ENCODE results near the gene SERTAD4. TPM values are rescaled to one million over a fixed set of nuclear protein-coding genes. Genes with fewer than 3 reads are reported as not detected.
"Not testable (repeated sequence)": the region's sequence is repeated elsewhere in the genome, so short reads cannot be mapped to it uniquely, and the experiment has no call there.

SERTAD4 gene
- polyA plus RNA-seq, 3 donors: not detected

GRCh38 chr1:210263963-210264362 is 31.4 kb downstream of the SERTAD4 start:
- TF ChIP-seq CTCF (IDR thresholded peaks at IDR 0.05): no peak
- Histone ChIP-seq H3K36me3 (replicated peaks in 1 of 2; ENCODE audit: control insufficient read depth in 1 of 2, insufficient read depth in 2 of 2, low read length in 2 of 2) (no peaks in the 10 kb centered on the region), H3K4me3 (replicated peaks in 1 of 3; ENCODE audit: low read depth in 2 of 3, low read length in 3 of 3) (no peak overlapping the region), H3K4me2 (replicated peaks; ENCODE audit: extremely low read depth, low read length, poor library complexity, severe bottlenecking) (no peak overlapping the region), H3K27me3 (ENCODE audit: control insufficient read depth in 2 of 2, insufficient read depth in 2 of 2, low read length in 2 of 2) (no peaks in the 10 kb centered on the region), H2AFZ (ENCODE audit: insufficient read depth, low read depth, low read length, poor library complexity, severe bottlenecking) (no peak overlapping the region), H3K9me3 (replicated peaks in 1 of 2; ENCODE audit: control insufficient read depth in 1 of 2, insufficient read depth in 1 of 2, low read length in 2 of 2) (peaks cover 0 to 3% of the 10 kb centered on the region in 2 donors), H3K27ac (ENCODE audit: low read depth in 1 of 2, low read length in 2 of 2) (no peak overlapping the region), H3K79me2 (ENCODE audit: insufficient read depth, low read length) (no peaks in the 10 kb centered on the region), H3K4me1 (ENCODE audit: control insufficient read depth in 1 of 2, insufficient read depth in 2 of 2, low read length in 2 of 2) (no peaks in the 10 kb centered on the region), H4K20me1 (ENCODE audit: insufficient read depth, low read length) (no peaks in the 10 kb centered on the region), H3K9ac (ENCODE audit: insufficient read depth, low read length, poor library complexity, severe bottlenecking) (no peak overlapping the region)
- H3K9me3 Mint-ChIP-seq: peaks cover 0 to 6% (median 3%) of the 10 kb centered on the region in 7 donors
- intact Hi-C loops (cut with micrococcal nuclease): no loop called here
- H3K4me1 Mint-ChIP-seq: no peaks in the 10 kb centered on the region
- no peak overlapping the region for H3K4me3 Mint-ChIP-seq
- no peaks in the 10 kb centered on the region for H3K36me3 Mint-ChIP-seq
- peaks cover 2 to 15% (median 2%) of the 10 kb centered on the region in 3 donors for H3K27me3 Mint-ChIP-seq (ENCODE audit: low read depth in 3 of 3)
- DNase-seq: no peak
- no peak overlapping the region for H3K27ac Mint-ChIP-seq

GRCh38 chr1:210264496-210265380 is 32.1 kb downstream of the SERTAD4 start:
- Histone ChIP-seq H3K79me2 (ENCODE audit: insufficient read depth, low read length) (no peaks in the 10 kb centered on the region), H3K4me3 (replicated peaks in 1 of 3; ENCODE audit: low read depth in 2 of 3, low read length in 3 of 3) (no peak overlapping the region), H2AFZ (ENCODE audit: insufficient read depth, low read depth, low read length, poor library complexity, severe bottlenecking) (no peak overlapping the region), H3K9me3 (replicated peaks in 1 of 2; ENCODE audit: control insufficient read depth in 1 of 2, insufficient read depth in 1 of 2, low read length in 2 of 2) (peaks cover 0 to 3% of the 10 kb centered on the region in 2 donors), H3K27ac (ENCODE audit: low read depth in 1 of 2, low read length in 2 of 2) (no peak overlapping the region), H3K27me3 (ENCODE audit: control insufficient read depth in 2 of 2, insufficient read depth in 2 of 2, low read length in 2 of 2) (no peaks in the 10 kb centered on the region), H4K20me1 (ENCODE audit: insufficient read depth, low read length) (no peaks in the 10 kb centered on the region), H3K9ac (ENCODE audit: insufficient read depth, low read length, poor library complexity, severe bottlenecking) (no peak overlapping the region), H3K36me3 (replicated peaks in 1 of 2; ENCODE audit: control insufficient read depth in 1 of 2, insufficient read depth in 2 of 2, low read length in 2 of 2) (no peaks in the 10 kb centered on the region), H3K4me1 (ENCODE audit: control insufficient read depth in 1 of 2, insufficient read depth in 2 of 2, low read length in 2 of 2) (no peaks in the 10 kb centered on the region), H3K4me2 (replicated peaks; ENCODE audit: extremely low read depth, low read length, poor library complexity, severe bottlenecking) (no peak overlapping the region)
- H3K4me3 Mint-ChIP-seq: no peak overlapping the region
- intact Hi-C loops (cut with micrococcal nuclease): no loop called here
- H3K27me3 Mint-ChIP-seq (ENCODE audit: low read depth in 3 of 3): peaks cover 3 to 18% (median 4%) of the 10 kb centered on the region in 3 donors
- no peak for DNase-seq
- H3K9me3 Mint-ChIP-seq: peaks cover 0 to 6% (median 3%) of the 10 kb centered on the region in 7 donors
- no peak overlapping the region for H3K27ac Mint-ChIP-seq
- WGBS (ENCODE audit: insufficient coverage): 96% methylated on average over 5 of the region's 9 CpGs
- no peaks in the 10 kb centered on the region for H3K36me3 Mint-ChIP-seq
- H3K4me1 Mint-ChIP-seq: no peaks in the 10 kb centered on the region
- TF ChIP-seq CTCF (IDR thresholded peaks at IDR 0.05): no peak

- H3K79me2 ChIP-seq (ENCODE audit: insufficient read depth, low read length); H3K36me3 Mint-ChIP-seq; H3K4me2 ChIP-seq (replicated peaks; ENCODE audit: extremely low read depth, low read length, poor library complexity, severe bottlenecking); intact Hi-C loops (cut with micrococcal nuclease); H3K4me3 ChIP-seq (replicated peaks in 1 of 3; ENCODE audit: low read depth in 2 of 3, low read length in 3 of 3); H3K4me1 ChIP-seq (ENCODE audit: control insufficient read depth in 1 of 2, insufficient read depth in 2 of 2, low read length in 2 of 2); DNase-seq; H3K4me1 Mint-ChIP-seq; H3K4me3 Mint-ChIP-seq; H3K27me3 ChIP-seq (ENCODE audit: control insufficient read depth in 2 of 2, insufficient read depth in 2 of 2, low read length in 2 of 2); H3K9ac ChIP-seq (ENCODE audit: insufficient read depth, low read length, poor library complexity, severe bottlenecking); H3K9me3 ChIP-seq (replicated peaks in 1 of 2; ENCODE audit: control insufficient read depth in 1 of 2, insufficient read depth in 1 of 2, low read length in 2 of 2); H3K27ac Mint-ChIP-seq; H3K36me3 ChIP-seq (replicated peaks in 1 of 2; ENCODE audit: control insufficient read depth in 1 of 2, insufficient read depth in 2 of 2, low read length in 2 of 2); H4K20me1 ChIP-seq (ENCODE audit: insufficient read depth, low read length); H3K27ac ChIP-seq (ENCODE audit: low read depth in 1 of 2, low read length in 2 of 2); H3K9me3 Mint-ChIP-seq; H2AFZ ChIP-seq (ENCODE audit: insufficient read depth, low read depth, low read length, poor library complexity, severe bottlenecking): not testable (repeated sequence)
- peaks cover 3 to 18% (median 4%) of the 10 kb centered on the region in 3 donors for H3K27me3 Mint-ChIP-seq (ENCODE audit: low read depth in 3 of 3)
- 69% methylated on average over 3 of the region's 4 CpGs for WGBS (ENCODE audit: insufficient coverage)
Measured at GRCh38 chr1:210265392-210265955, 32.9 kb downstream of the SERTAD4 start.

All from CD14-positive monocyte (primary cell).